Right renal cortex interstitium (tissue), 3 donors: ENCODE measurements around the gene NPIPB13. TPM values are rescaled to one million over a fixed set of nuclear protein-coding genes. Genes with fewer than 3 reads are reported as not detected.
"Not testable (repeated sequence)": the region's sequence is repeated elsewhere in the genome, so short reads cannot be mapped to it uniquely, and the experiment has no call there.

ENCODE experiments used
- DNase-seq, 3 donors: peaks; one replicate each; pipeline ENCODE4 v3.0.0-alpha.2; 2013; ENCODE audit warnings: low read depth in 3 of 3, low spot score in 2 of 3
- polyA plus RNA-seq, 3 donors: library from polyadenylated mRNA; unstranded; fragments of 120-200 nt; gene quantifications; one replicate each; pipeline ENCODE4 v1.2.1, GENCODE V29; 2013; ENCODE audit not compliant: insufficient read length in 3 of 3

Gene NPIPB13
- polyA plus RNA-seq, result 1 to 10 TPM; 3.8 to 5.6 (median 5.3) TPM

DNA sequence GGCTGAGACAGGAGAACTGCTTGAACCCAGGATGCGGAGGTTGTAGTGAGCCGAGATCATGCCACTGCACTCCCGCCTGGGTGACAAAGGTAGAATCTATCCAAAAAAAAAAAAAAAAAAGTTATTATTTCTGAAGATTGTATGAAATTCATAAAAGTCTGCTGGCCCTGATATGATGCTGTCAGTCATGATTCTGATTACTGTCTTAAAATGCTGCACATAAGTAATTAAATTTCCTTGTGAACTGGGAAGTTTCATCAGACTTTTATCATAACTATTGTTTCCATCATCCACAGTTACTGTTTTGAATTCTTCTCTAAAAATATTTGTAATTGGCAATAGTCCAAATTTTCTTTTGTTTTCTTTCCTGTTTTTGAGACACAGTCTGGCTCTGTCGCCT lies at the start of gene NPIPB13:
NPIPB13 (minus strand) TSS at position 101 of the 400 bp plus-strand sequence. CDS start 2,906 bp downstream, outside the sequence.
- not testable (repeated sequence) for DNase-seq

DNA sequence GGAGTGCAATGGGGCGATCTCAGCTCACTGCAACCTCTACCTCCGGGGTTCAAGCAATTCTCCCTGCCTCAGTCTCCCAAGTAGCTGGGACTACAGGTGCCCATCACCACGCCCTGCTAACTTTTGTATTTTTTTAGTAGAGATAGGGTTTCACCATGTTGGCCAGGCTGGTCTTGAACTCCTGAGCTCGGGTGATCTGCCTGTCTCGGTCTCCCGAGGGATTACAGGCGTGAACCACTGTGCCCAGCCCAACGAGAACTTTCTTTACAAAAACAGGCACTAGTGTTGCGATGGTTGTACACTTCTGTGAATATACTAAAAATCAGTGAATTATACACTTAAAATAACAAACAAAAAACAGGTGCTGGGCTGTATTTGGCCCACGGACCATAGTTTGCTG lies 34.1 kb upstream of the NPIPB13 start:
- DNase-seq, result not testable (repeated sequence)

DNA sequence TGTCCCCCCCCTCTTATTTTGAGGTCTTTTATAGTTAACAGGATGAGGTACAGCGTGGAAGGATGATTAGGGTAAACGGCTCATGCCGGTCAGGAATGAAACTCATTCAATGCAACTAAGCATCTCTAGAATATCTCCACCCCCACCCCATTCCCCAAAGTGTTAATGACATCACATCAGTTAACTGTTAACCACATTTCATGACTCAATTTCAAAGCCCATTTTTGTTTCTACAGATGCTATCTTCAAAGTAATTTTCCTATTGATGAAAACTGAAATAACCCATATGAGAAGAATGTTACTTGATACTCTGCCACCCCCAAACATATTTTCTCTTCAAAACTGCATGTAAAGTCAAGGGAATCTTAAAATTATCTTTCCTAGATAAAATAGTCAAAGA lies 30.2 kb upstream of the NPIPB13 start:
- not testable (repeated sequence) for DNase-seq

DNA sequence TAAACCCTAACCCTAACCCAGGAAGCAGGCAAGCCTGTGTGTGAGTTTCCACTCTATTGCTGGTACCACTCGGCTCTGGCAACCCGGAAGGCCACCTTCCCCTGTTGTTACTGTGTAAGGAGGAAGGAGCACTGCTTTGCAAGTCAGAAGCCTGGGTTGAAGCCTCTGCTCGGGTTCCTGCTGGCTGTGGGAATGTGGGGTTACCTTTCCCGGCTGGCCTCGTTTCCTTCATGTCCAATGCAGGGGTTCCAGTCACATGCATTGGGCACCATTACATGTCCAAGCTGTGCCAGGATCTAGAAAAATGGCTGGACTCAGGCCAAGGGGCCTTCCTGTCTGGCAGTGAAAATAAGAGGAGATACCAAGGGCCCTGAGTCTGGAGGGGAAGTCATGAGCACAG lies 31.2 kb downstream of the NPIPB13 start:
- DNase-seq, result not testable (repeated sequence)

DNA sequence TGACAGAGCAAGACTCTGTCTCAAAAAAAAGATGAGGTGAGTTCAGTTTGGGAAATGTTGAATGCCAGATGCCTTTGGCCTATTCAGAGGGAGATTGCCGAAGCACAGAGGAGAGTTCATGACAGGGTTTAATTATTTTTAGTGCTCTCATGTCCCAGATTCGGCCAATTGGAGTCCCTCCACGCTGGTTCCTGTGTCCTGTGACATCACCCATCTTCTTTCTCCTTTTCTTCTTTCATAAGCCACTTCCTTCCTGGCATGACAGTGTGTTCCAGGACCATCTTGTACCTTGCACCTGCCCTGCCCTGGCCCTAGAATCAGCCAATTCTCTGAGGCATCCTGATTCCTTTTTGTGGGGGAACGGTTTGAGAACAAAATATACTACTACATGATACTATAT lies 36.9 kb downstream of the NPIPB13 start:
- not testable (repeated sequence) for DNase-seq

DNA sequence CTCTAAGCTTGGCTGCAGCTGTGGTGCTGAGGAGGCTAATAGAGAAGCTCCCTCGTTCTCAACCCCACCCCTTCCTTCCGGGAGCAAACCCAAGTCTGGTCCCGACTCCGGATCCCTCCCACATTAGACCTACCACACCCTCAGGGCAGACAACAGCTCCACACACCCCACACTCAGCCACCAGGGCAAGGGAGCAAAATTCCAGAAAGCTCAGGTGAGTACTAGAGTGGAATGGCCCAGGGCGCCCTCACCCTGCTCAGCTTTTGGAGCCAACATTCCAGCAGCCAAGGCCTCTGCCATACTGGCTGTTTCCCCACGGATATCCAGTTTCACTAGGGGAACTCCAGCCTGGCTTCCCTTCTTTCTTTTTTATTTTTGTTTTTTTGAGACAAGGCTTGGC lies 39.2 kb downstream of the NPIPB13 start:
- DNase-seq, result not testable (repeated sequence)

DNA sequence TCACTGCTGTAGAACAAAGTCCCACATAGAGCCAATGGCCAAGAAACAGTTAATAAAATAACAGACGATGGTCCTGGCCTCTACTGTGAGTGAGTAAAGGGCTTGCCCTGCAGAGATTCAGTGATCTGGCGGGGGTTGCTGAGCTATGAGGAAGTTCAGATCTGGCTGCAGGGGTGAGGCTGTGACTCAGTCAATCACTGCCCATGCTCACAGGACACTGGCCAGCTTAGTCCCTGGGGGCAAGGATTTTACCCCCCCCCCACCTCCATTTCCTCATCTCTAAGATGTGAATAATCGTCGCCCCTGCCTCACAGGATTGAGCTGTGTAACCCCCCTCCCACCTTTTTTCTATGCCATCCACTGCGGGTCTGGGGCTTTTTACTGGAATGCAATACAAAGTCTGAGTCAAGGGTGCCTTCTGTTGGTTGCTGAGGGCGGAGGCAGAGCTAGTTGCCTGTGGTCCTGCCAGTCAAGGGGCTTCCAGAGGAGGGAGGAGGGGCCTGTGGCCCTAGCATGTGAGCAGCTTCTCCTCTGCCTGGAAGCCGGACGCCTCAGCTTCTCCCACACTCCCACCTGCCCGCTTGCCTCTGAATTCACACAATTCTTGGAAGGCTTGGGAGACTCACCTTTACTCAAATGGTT lies 41.1 kb downstream of the NPIPB13 start:
- not testable (repeated sequence) for DNase-seq

DNA sequence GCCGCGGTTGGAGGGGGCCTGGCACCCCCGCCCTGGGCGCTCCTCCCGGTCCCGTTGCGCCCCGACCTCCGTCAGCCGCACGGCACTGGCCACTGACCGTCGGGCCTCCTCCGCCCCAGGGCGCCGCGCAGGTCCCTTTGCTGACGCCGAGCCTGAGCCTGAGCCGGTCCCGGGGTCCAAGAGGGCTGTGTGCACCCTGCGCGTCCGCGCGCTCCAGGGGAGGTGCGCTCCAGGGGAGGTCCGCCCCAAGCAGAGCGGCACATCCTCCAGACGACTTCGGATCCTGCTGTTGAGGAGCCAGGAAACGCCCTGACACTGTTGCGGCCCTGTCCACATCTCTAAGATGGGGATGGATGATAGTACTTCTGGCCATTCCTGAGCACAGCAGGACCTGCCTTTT lies 42.0 kb downstream of the NPIPB13 start:
- not testable (repeated sequence) for DNase-seq

DNA sequence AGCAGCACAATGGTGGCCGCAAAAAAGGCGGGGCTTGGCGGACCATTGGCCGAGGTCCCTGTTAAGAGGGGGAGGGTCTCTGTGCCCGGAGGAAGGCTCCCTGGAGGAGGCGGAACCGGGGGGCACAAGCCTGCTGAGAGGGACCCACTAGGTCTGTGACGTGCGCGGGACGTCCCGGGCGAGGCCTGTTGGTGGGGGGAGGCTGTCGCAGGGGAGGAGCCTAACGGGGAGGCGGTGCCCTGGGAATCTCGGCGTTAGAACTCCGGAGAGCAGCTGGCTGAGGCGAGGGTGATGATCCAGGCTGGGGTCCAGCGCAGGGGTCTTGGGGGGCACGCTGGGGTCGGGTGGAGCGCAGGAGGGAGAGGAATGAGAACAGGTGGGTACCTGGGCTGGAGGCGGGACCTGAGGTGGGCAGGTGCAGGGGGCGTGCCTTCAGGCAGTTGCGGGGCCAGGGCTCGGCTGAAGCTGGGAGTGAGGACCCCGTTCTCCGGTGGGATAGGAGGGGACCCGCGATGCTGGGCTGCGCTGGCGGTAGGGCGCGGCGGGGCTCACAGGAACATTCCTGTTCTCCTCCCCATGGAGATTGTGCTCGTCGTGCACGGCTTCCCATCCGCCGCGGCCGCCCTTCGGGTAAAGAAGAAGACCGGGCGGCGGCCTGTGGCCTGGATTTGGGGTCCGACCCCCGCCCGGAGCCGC lies 42.6 kb downstream of the NPIPB13 start:
- not testable (repeated sequence) for DNase-seq

DNA sequence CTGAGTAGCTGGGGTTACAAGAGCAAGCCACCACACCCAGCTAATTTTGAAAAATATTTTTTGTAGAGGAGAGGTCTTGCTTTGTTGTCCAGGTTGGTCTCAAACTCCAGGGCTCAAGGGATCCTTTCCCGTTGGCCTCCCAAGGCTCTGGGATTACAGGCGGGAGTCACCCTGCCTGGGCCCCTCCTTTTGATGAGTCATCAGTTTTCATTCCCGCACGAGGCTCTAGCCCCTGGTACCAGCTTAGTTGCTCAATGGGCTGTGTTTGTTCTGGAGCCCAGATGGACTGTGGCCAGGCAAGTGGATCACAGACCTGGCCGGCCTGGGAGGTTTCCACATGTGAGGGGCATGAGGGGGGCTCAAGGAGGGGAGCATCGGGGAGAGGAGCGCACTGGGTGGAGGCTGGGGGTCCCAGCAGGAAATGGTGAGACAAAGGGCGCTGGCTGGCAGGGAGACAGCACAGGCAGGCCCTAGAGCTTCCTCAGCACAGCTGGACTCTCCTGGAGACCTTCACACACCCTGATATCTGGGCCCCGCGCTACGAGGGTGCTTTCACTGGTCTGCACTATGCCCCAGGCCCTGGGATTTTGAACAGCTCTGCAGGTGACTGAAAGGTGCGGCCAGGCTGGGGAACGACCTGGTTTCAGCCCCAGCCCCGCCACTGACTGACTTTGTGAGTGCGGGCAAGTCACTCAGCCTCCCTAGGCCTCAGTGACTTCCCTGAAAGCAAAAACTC lies 48.5 kb downstream of the NPIPB13 start:
- DNase-seq, result not testable (repeated sequence)

DNA sequence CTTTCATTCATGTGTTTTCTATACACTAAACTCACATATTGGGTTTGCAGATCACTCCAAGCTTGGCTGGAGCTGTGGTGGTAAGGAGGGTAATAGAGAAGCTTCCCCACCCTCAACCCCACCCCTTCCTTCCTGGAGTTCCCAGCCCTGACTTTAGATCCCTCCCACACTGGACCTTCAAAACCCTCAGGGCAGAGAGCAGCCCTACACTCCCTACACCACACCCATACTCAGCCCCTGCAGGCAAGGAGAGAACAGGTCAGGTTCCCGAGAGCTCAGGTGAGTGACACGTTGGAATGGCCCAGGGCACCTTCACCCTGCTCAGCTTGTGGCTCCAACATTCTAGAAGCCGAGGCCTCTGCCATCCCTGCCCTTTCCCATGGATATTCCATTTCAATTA lies 49.2 kb downstream of the NPIPB13 start, which contains the start of gene SULT1A3:
SULT1A3 (plus strand) TSS at position 207 of the 400 bp plus-strand sequence. CDS start 1,474 bp downstream, outside the sequence.
- not testable (repeated sequence) for DNase-seq

Other genes starting within 250 kb of the NPIPB13 start
- 1 to 10 TPM; 1.6 to 2.3 (median 1.7) TPM for gene DOC2A, start 237.5 kb downstream of the NPIPB13 start, polyA plus RNA-seq
- gene C16orf92, start 225.3 kb downstream of the NPIPB13 start, polyA plus RNA-seq, result not detected
- gene TLCD3B, start 217.2 kb downstream of the NPIPB13 start, polyA plus RNA-seq, result under 1 TPM; 0.60 to 0.93 (median 0.90) TPM
- 100 to 1,000 TPM; 451 to 496 (median 456) TPM for gene ALDOA, start 182.7 kb downstream of the NPIPB13 start, polyA plus RNA-seq
- gene PPP4C, start 172.5 kb downstream of the NPIPB13 start, polyA plus RNA-seq, result 10 to 100 TPM; 80.0 to 95.1 (median 92.9) TPM
- gene TBX6, start 156.6 kb downstream of the NPIPB13 start, polyA plus RNA-seq, result under 1 TPM; 0.65 to 0.88 (median 0.79) TPM
- gene YPEL3, start 152.3 kb downstream of the NPIPB13 start, polyA plus RNA-seq, result 10 to 100 TPM; 41.4 to 49.2 (median 42.2) TPM
- gene GDPD3, start 134.9 kb downstream of the NPIPB13 start, polyA plus RNA-seq, result 1 to 10 TPM; 8.5 to 9.9 (median 9.8) TPM
- gene MAPK3, start 125.3 kb downstream of the NPIPB13 start, polyA plus RNA-seq, result 10 to 100 TPM; 71.4 to 92.7 (median 84.1) TPM
- 1 to 10 TPM; 7.2 to 9.9 (median 9.3) TPM for gene CORO1A, start 64.9 kb downstream of the NPIPB13 start, polyA plus RNA-seq
- 10 to 100 TPM; 24.1 to 27.7 (median 26.4) TPM for gene BOLA2B, start 54.8 kb downstream of the NPIPB13 start, polyA plus RNA-seq
- 10 to 100 TPM; 14.8 to 17.2 (median 16.3) TPM for gene SLX1A, start 54.6 kb downstream of the NPIPB13 start, polyA plus RNA-seq
- gene SULT1A3, start 49.2 kb downstream of the NPIPB13 start, polyA plus RNA-seq, result 10 to 100 TPM in 2 of 3 donors, 1 to 10 TPM in 1; 2.2 to 13.9 (median 11.9) TPM
- 10 to 100 TPM; 58.4 to 62.9 (median 61.3) TPM for gene CD2BP2, start 106.8 kb upstream of the NPIPB13 start, polyA plus RNA-seq
- gene TBC1D10B, start 122.0 kb upstream of the NPIPB13 start, polyA plus RNA-seq, result 10 to 100 TPM; 26.5 to 30.3 (median 28.4) TPM
- gene MYL11, start 126.3 kb upstream of the NPIPB13 start, polyA plus RNA-seq, result 1 to 10 TPM in 1 of 3 donors, under 1 TPM in 2; 0.72 to 1.0 (median 0.83) TPM
- 1 to 10 TPM; 1.7 to 2.2 (median 2.1) TPM for gene SEPTIN1, start 134.1 kb upstream of the NPIPB13 start, polyA plus RNA-seq
- 10 to 100 TPM; 11.7 to 14.1 (median 13.0) TPM for gene ZNF48, start 146.9 kb upstream of the NPIPB13 start, polyA plus RNA-seq
- gene ZNF771, start 159.1 kb upstream of the NPIPB13 start, polyA plus RNA-seq, result 1 to 10 TPM; 4.6 to 6.9 (median 5.7) TPM
- 10 to 100 TPM; 35.6 to 46.6 (median 42.5) TPM for gene DCTPP1, start 181.6 kb upstream of the NPIPB13 start, polyA plus RNA-seq
- 100 to 1,000 TPM in 2 of 3 donors, 10 to 100 TPM in 1; 94.8 to 105 (median 102) TPM for gene SEPHS2, start 197.4 kb upstream of the NPIPB13 start, polyA plus RNA-seq
- 1 to 10 TPM; 2.0 to 2.8 (median 2.6) TPM for gene ITGAL, start 224.3 kb upstream of the NPIPB13 start, polyA plus RNA-seq